Ascending aorta (tissue), 2 donors: ENCODE results near the gene MROH2A. TPM values are rescaled to one million over a fixed set of nuclear protein-coding genes. Genes with fewer than 3 reads are reported as not detected.

Source experiments
- DNase-seq, 2 donors: peaks; one replicate each; pipeline ENCODE4 v3.0.0-alpha.2; 2019; ENCODE audit warnings: low spot score in 2 of 2
- H3K27ac ChIP-seq, 2 donors: fragments of 200-600 bp; sonication (generic); one replicate each; pipeline ENCODE4 v1.5.1; 2016 to 2017; ENCODE audit warnings: mild to moderate bottlenecking in 1 of 2
- H3K27me3 ChIP-seq: fragments of 200-600 bp; sonication (generic); one replicate; pipeline ENCODE4 v1.5.1; 2017
- H3K36me3 ChIP-seq, 2 donors: fragments of 200-600 bp; sonication (generic); one replicate each; pipeline ENCODE4 v1.5.1; 2016
- H3K4me1 ChIP-seq, 2 donors: fragments of 200-600 bp; sonication (generic); one replicate each; pipeline ENCODE4 v1.5.1; 2016 to 2017; ENCODE audit warnings: mild to moderate bottlenecking in 1 of 2
- H3K4me3 ChIP-seq, 2 donors: fragments of 200-600 bp; sonication (generic); one replicate each; pipeline ENCODE4 v1.5.1; 2016 to 2017; ENCODE audit warnings: mild to moderate bottlenecking in 1 of 2
- H3K9me3 ChIP-seq, 2 donors: fragments of 200-600 bp; sonication (generic); one replicate each; pipeline ENCODE4 v1.5.1; 2016
- CTCF ChIP-seq, 3 experiments: fragments of 200-600 bp in 2 of 3; fragments of 450-650 bp in 1 of 3; sonication (generic) in 2 of 3; IDR thresholded peaks; one replicate each; pipeline ENCODE4 v1.5.1; 2016 to 2019; ENCODE audit warnings: antibody characterized with exemption in 3 of 3, mild to moderate bottlenecking in 1 of 3, moderate library complexity in 1 of 3
- intact Hi-C: fragments of 100-400 bp; cut with DNase I; formaldehyde crosslinking; loops from one replicate; pipeline ENCODE4 v1.15.1; 2023
- total RNA-seq: library from RNA; depleted of rRNA; stranded (reverse); fragments of >200 nt; gene quantifications from one replicate; pipeline ENCODE4 v1.1.0, GENCODE V29; 2016

Gene MROH2A
- total RNA-seq, 1 donor from 2014 or later: not detected

DNA sequence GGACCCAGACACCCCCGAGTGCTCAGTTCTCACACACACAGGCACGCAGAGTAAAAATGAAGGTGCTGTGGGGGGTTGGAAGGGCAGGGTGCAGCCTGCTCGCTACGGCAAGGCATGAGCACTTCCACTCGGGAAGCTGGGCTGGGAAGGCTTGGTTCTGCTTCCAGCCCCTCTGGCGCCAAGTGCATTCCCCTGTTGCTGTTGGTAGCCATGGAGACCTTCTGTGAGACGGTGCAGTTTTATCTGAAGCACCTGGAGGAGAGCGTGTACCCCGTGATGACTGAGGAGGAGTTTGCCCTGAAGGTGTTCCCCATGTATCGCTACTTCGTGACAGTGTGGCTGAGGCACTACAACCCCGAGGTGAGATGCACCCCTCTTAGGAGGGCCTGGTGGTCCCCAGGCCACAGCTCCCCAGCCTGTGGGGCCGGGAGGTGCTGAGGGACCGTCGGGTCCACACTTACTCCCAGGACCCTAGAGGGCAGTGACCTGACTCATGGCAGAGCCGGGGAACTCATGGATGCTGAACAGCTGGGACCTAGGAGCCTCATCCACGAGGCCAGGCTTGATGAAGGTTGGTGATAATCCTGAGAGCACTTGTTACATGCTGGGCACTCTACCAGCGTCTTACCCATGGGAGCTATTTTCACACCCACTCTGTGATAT, 15.5 kb downstream of the MROH2A start:
- Histone ChIP-seq H3K4me1 (no peaks in the 10 kb centered on the region), H3K27me3 (no peaks in the 10 kb centered on the region), H3K36me3 (no peaks in the 10 kb centered on the region), H3K27ac (no peak overlapping the region), H3K9me3 (no peaks in the 10 kb centered on the region), H3K4me3 (no peak overlapping the region)
- TF ChIP-seq CTCF (IDR thresholded peaks at IDR 0.05): no peak
- no peak for DNase-seq
- intact Hi-C loops: no loop called here

DNA sequence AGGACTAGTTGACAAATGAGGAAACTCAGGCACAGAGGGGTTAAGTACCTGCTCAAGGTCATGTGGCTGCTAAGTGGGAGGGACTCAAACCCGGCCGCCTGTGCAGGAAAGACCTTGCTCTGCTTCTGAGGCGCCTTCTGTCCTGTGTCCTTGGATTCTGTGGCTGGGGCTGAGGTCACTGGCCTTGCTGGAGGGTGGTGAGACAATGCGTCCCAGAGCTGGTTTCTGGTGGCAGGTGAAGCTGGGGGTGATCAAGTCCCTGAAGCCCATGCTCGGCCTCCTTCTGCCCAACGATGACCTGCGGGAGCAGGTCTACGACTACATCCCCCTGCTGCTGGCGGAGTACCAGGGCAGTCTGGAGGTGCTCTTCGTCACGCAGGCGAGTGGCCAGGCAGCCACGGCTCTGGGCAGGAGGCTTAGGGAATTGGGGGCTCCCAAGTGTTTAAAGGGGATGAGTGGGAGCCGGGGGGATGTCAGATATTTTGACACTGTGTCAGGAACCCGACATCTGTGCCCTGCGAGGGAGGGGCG, 16.1 kb downstream of the MROH2A start:
- TF ChIP-seq CTCF (IDR thresholded peaks at IDR 0.05): no peak
- intact Hi-C loops: no loop called here
- no peak overlapping the region for H3K4me3 ChIP-seq

DNA sequence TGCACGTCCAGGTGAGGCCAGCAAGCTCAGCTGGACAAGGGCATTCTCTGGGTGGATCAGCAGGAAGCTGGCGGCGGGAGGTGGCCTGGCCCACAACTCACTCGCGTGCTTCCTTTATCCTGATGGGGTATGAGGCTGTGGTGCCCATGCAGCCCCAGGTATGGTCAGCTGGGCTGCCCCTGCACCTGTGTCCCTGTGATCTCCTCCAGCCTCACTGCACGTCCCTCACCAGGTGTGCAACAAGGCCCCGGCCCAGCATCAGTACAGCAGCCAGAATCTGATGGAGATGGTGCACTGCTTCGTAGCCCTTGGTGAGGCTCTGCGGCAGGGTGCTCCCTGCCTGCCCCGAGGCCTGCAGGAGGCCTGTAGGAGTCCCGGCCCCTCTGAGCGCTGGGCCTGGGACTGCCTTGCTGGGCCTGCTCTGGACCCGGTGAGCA, 17.6 kb downstream of the MROH2A start:
- intact Hi-C loops: no loop called here
- Histone ChIP-seq H3K27ac (no peak overlapping the region), H3K4me1 (no peaks in the 10 kb centered on the region), H3K27me3 (no peaks in the 10 kb centered on the region), H3K9me3 (no peaks in the 10 kb centered on the region), H3K36me3 (no peaks in the 10 kb centered on the region), H3K4me3 (no peak overlapping the region)
- TF ChIP-seq CTCF (IDR thresholded peaks at IDR 0.05): no peak
- peak in 1 of 2 donors; percentile 60 for DNase-seq

More for the DNA sequence above, 16.1 kb downstream of the MROH2A start:
- Histone ChIP-seq H3K27me3 (no peaks in the 10 kb centered on the region), H3K9me3 (no peaks in the 10 kb centered on the region), H3K27ac (no peak overlapping the region), H3K4me1 (no peaks in the 10 kb centered on the region), H3K36me3 (no peaks in the 10 kb centered on the region)
- no peak for DNase-seq

DNA sequence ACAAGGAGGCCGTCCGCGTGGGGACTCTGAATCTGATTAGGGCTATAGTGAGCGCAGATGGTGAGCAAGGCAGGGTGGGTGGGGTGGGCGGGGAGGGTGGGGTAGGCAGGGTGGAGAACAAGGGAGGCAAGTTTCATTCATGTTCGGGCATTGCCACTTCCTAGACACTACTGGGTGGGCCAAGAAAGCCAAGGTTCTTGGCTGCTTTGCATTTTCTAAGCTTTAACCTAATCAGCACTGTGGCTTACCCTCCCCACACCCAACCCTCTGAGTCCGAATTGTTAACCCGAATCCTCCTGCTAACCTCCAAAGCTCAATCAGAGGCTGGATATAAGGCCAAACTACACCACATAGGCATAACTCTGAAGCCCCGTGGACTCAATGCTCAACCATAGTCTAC, 18.1 kb downstream of the MROH2A start:
- intact Hi-C loops: no loop called here
- no peak for DNase-seq

DNA sequence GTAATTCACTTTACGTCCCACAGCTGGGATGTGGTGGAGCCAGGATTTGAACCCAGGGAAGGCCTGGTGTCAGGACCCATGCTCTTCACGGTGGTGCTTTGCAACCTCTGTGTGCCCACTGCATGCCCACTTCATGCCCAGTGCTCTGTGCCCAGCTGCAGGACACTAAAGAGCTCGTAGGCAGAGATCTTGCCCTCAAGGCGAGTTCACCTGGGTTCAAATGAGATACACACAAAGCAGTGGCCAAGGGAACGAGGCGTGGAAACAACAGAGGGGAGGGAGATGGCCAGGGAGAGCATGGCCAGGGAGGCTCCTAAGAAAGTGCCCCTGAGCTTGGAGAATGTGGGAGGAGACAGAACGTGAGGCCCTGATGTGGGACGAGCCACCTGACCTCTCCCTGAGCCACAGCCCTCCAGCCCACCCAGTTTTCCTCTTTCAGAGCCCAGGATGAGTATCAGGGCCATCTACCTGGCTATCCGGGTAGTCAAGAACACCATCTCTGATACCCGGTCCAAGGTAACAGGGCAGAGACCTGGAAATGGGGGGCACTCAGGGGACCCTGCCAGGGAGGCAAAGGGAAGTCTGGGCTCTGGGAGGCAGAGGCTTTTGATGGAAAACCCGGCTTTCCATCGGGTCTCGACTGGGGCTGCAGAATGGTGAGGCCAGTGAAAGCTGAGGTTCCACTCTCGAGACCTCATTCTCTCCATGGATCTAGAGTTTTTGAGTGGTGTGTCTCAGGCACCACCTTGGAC, 20.4 kb downstream of the MROH2A start:
- Histone ChIP-seq H3K36me3 (no peaks in the 10 kb centered on the region), H3K27ac (no peak overlapping the region), H3K4me3 (no peak overlapping the region), H3K27me3 (no peaks in the 10 kb centered on the region), H3K9me3 (no peaks in the 10 kb centered on the region), H3K4me1 (no peaks in the 10 kb centered on the region)
- intact Hi-C loops: no loop called here
- no peak for DNase-seq
- TF ChIP-seq CTCF (IDR thresholded peaks at IDR 0.05): no peak

More for the DNA sequence above, 18.1 kb downstream of the MROH2A start:
- no peak overlapping the region for H3K4me3 ChIP-seq
- no peak for TF ChIP-seq CTCF (IDR thresholded peaks at IDR 0.05)
- no peaks in the 10 kb centered on the region for H3K36me3 ChIP-seq
- H3K27ac ChIP-seq: no peak overlapping the region
- no peaks in the 10 kb centered on the region for H3K9me3 ChIP-seq
- no peaks in the 10 kb centered on the region for H3K27me3 ChIP-seq
- no peaks in the 10 kb centered on the region for H3K4me1 ChIP-seq
